ENCODE results near the gene PHOX2A.
"Not testable (repeated sequence)": the region's sequence is repeated elsewhere in the genome, so short reads cannot be mapped to it uniquely, and the experiment has no call there.

DNA sequence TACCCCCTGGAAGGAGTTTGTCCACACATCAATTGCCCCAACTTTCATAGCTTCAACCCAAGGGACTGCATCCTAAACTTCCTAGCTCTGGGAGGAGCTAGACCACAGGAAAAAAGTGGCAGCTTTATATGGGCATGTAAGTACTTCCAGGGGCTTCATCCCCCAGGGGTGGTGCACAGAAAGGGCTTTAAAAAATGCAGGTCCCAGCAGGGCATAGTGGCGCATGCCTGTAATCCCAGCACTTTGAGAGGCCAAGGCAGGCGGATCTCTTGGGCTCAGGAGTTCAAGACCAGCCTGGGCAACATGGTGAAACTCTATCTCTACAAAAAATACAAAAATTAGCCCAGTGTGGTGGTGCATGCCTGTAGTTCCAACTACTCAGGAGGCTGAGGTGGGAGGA lies 37.2 kb downstream of the PHOX2A start:
- not testable (repeated sequence) for TF ChIP-seq EZH2 (IDR thresholded peaks at IDR 0.05; ENCODE audit: borderline replicate concordance, insufficient read depth, low read depth, low read length, poor library complexity, severe bottlenecking)
- TF ChIP-seq, protein P1, sequence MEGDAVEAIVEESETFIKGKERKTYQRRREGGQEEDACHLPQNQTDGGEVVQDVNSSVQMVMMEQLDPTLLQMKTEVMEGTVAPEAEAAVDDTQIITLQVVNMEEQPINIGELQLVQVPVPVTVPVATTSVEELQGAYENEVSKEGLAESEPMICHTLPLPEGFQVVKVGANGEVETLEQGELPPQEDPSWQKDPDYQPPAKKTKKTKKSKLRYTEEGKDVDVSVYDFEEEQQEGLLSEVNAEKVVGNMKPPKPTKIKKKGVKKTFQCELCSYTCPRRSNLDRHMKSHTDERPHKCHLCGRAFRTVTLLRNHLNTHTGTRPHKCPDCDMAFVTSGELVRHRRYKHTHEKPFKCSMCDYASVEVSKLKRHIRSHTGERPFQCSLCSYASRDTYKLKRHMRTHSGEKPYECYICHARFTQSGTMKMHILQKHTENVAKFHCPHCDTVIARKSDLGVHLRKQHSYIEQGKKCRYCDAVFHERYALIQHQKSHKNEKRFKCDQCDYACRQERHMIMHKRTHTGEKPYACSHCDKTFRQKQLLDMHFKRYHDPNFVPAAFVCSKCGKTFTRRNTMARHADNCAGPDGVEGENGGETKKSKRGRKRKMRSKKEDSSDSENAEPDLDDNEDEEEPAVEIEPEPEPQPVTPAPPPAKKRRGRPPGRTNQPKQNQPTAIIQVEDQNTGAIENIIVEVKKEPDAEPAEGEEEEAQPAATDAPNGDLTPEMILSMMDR (IDR thresholded peaks at IDR 0.05), result not testable (repeated sequence)
